K562 (cell line): ENCODE data around the gene HIPK2. TPM values are rescaled to one million over a fixed set of nuclear protein-coding genes. Genes with fewer than 3 reads are reported as not detected.

Experiments
- AFF4 ChIP-seq: sonication (generic); formaldehyde crosslinking; IDR thresholded peaks from 2 replicates; pipeline ENCODE4 v1.8.0; 2023; ENCODE audit warnings: mild to moderate bottlenecking, missing genetic modification reagents
- CBFA2T3 ChIP-seq: fragments of 450-650 bp; IDR thresholded peaks from 2 replicates; pipeline ENCODE4 v1.6.1; 2017
- CBX3 ChIP-seq, 2 experiments: IDR thresholded peaks; 1 replicate in 1 of 2; 2 replicates in 1 of 2; pipeline ENCODE4 v1.6.1; 2012; ENCODE audit warnings: inconsistent platforms in 2 of 2, low read length in 2 of 2, borderline replicate concordance in 1 of 2, control low read depth in 1 of 2
- CEBPB ChIP-seq: fragments of 450-650 bp; IDR thresholded peaks from 2 replicates; pipeline ENCODE4 v1.6.1; 2016; ENCODE audit warnings: missing genetic modification characterization, missing compliant biosample characterization
- CEBPG ChIP-seq, 3 experiments: fragments of 200-800 bp in 1 of 3; sonication (Bioruptor generic) in 1 of 3; sonication (generic) in 1 of 3; formaldehyde crosslinking in 1 of 3; IDR thresholded peaks in 2 of 3; conservative IDR thresholded peaks in 1 of 3; 2 replicates each; pipeline versions ENCODE4 v1.6.1 to v1.8.0; 2016 to 2022; ENCODE audit warnings: missing compliant biosample characterization in 2 of 3, missing genetic modification characterization in 2 of 3, mild to moderate bottlenecking in 1 of 3, missing genetic modification reagents in 1 of 3
- CHAMP1 ChIP-seq: fragments of 450-650 bp; IDR thresholded peaks from 2 replicates; pipeline ENCODE4 v1.6.1; 2016; ENCODE audit warnings: mild to moderate bottlenecking
- CTBP1 ChIP-seq: fragments of 450-650 bp; IDR thresholded peaks from 2 replicates; pipeline ENCODE4 v1.6.1; 2016; ENCODE audit warnings: borderline replicate concordance
- DIDO1 ChIP-seq: fragments of 450-650 bp; IDR thresholded peaks from 2 replicates; pipeline ENCODE4 v1.6.1; 2016; ENCODE audit warnings: low read depth, missing biosample characterization, missing genetic modification characterization
- GTF2E2 ChIP-seq: fragments of 200-800 bp; sonication (Bioruptor generic); IDR thresholded peaks from 2 replicates; pipeline ENCODE4 v1.6.1; 2016; ENCODE audit warnings: missing genetic modification characterization, missing compliant biosample characterization
- HNRNPK ChIP-seq: fragments of 200-400 bp; formaldehyde crosslinking; IDR thresholded peaks from one replicate; pipeline ENCODE4 v1.6.1; 2018; ENCODE audit warnings: mild to moderate bottlenecking, low read depth, low read length; ENCODE audit not compliant: poor library complexity, severe bottlenecking
- NCOA4 ChIP-seq: fragments of 450-650 bp; IDR thresholded peaks from 2 replicates; pipeline ENCODE4 v1.6.1; 2018; ENCODE audit warnings: mild to moderate bottlenecking; ENCODE audit not compliant: partially characterized antibody
- RFX1 ChIP-seq: fragments of 450-650 bp; IDR thresholded peaks from 2 replicates; pipeline ENCODE4 v1.6.1; 2016; ENCODE audit warnings: mild to moderate bottlenecking, moderate library complexity
- SPI1 ChIP-seq: IDR thresholded peaks from 2 replicates; pipeline ENCODE4 v1.6.1; 2011; ENCODE audit warnings: low read depth, low read length, control low read depth, borderline replicate concordance
- SREBF1 ChIP-seq: fragments of 150-350 bp; IDR thresholded peaks from 2 replicates; pipeline ENCODE4 v1.6.1; 2014; ENCODE audit warnings: antibody characterized with exemption, low read depth, low read length, borderline replicate concordance
- TBP ChIP-seq: optimal IDR thresholded peaks from 2 replicates; pipeline ENCODE3; 2011; ENCODE audit warnings: low read depth, low read length, improper control_type of control experiment
- USF1 ChIP-seq: sonication (generic); formaldehyde crosslinking; IDR thresholded peaks from 2 replicates; pipeline ENCODE4 v1.9.0; 2022; ENCODE audit warnings: mild to moderate bottlenecking, missing genetic modification reagents
- ZNF512 ChIP-seq: IDR thresholded peaks from 2 replicates; pipeline ENCODE4 v1.6.1; 2016; ENCODE audit warnings: missing genetic modification characterization, missing compliant biosample characterization
- ZNF696 ChIP-seq: fragments of 250-450 bp; sonication (Bioruptor Pico); conservative IDR thresholded peaks from 2 replicates; pipeline ENCODE4 v1.4.0; 2020; ENCODE audit warnings: mild to moderate bottlenecking, moderate library complexity
- polyA plus RNA-seq, 8 experiments: library from polyadenylated mRNA; depleted of rRNA in 4 of 8; stranded (reverse) in 5 of 8; unstranded in 3 of 8; fragments of >200 nt; fragmentation: Nextera tagmentation in 2 of 8; fragmentation: Illumina TruSeq in 1 of 8; extraction: Ambion mirVana in 2 of 8; extraction: Trizol in 1 of 8; gene quantifications; 2 replicates each; pipeline versions ENCODE4 v1.2.1 to v1.2.3, GENCODE V29; 2011 to 2014; ENCODE audit warnings: inconsistent platforms in 1 of 8, missing spikeins in 1 of 8
- total RNA-seq, 7 experiments: library from RNA; depleted of rRNA in 6 of 7; stranded (reverse); fragments of >200 nt in 6 of 7; fragmentation: Illumina TruSeq in 2 of 7; extraction: Trizol in 2 of 7; gene quantifications; 2 replicates each; pipeline versions ENCODE4 v1.2.1 to v1.2.3, GENCODE V29; 2011 to 2021; ENCODE audit warnings: low replicate concordance in 1 of 7

Gene HIPK2
- total and polyA plus RNA-seq, 9 of the 15 experiments (the other 6 are each of a cell fraction or from before 2014, with no cell fraction given): 0.69 to 19.8 (median 5.1) TPM

- TF ChIP-seq ZNF696: no peak
- no peak for TF ChIP-seq RFX1
- peak; percentile 69 for TF ChIP-seq CTBP1
- peak; percentile 26; the same call in 1 of the 2 replicates for TF ChIP-seq SPI1
- TF ChIP-seq USF1 (CRISPR knock-in tag): no peak
- no peak for TF ChIP-seq AFF4
- TF ChIP-seq CEBPB (tag): 0 out of 2 replicates have a peak, but pooled peaks have one; percentile 16
- no peak for TF ChIP-seq TBP
- TF ChIP-seq CBX3 (IDR thresholded peaks at IDR 0.05; ENCODE audit: borderline replicate concordance in 1 of 2, low read length in 2 of 2): no peak
- TF ChIP-seq SREBF1: no peak
- no peak for TF ChIP-seq NCOA4
- TF ChIP-seq ZNF512 (tag): no peak
- TF ChIP-seq CBFA2T3: no peak
- no peak for TF ChIP-seq DIDO1
- no peak for TF ChIP-seq CHAMP1
- no peak for TF ChIP-seq CEBPG (CRISPR knock-in tag; IDR thresholded peaks at IDR 0.05)
- TF ChIP-seq CEBPG (tag; conservative IDR thresholded peaks at IDR 0.05 in 1 of 2, IDR thresholded peaks at IDR 0.05 in 1 of 2): peak; percentile 29 to 37; a peak in 2 of 4 replicates
- TF ChIP-seq HNRNPK: no peak
- no peak for TF ChIP-seq GTF2E2
These were observed 58.9 kb downstream of the HIPK2 start (continued) for GRCh38 chr7:139718859-139719258.
